GM21529 (cell line): ENCODE measurements around the gene PLXNA2.

ENCODE experiments used
- ATAC-seq: cut with Tn5 transposase; IDR thresholded peaks from one replicate; pipeline ENCODE4 v1.9.1; 2021; ENCODE audit not compliant: unreplicated experiment

Gene PLXNA2

DNA sequence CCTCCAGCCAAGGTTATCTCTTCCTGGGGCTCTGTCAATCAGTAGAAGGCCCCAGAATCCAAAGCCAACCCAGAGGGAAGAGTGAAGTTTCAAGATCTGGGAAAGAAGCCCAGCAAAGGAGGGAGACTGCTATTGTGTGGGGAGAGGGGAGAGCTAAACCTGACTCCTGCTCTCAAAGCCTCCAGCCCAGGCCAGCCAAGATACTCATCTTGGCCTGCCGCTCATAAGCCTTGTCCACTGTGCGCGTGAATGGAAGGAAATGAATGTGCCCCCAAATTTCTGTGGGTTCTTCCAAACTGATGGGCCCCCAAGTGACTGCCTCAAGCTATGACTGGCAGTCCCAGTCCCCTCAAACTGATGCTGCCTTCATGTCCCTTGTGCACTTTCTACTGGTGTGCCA, 2.0 kb downstream of the PLXNA2 start:
- no peak for ATAC-seq

DNA sequence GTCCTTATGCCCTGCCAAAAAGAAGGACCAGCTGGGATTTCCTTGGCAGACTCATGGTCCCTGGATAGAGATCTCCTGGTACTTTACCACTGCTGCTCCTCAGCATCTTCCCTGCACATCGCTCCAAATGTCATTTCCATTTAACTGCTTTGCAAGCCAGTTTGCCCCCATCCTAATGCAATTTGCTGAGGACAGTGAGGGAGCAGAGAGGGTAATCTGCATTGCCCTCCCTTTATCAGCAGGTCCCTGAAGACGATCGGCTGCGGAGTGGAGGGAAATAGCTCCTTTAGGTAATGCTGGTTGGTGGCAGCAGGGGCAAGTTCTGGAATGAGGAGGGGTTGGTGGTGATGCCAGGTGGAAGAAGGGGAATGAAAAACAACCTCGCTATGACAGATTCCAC, 2.7 kb downstream of the PLXNA2 start:
- ATAC-seq: no peak

DNA sequence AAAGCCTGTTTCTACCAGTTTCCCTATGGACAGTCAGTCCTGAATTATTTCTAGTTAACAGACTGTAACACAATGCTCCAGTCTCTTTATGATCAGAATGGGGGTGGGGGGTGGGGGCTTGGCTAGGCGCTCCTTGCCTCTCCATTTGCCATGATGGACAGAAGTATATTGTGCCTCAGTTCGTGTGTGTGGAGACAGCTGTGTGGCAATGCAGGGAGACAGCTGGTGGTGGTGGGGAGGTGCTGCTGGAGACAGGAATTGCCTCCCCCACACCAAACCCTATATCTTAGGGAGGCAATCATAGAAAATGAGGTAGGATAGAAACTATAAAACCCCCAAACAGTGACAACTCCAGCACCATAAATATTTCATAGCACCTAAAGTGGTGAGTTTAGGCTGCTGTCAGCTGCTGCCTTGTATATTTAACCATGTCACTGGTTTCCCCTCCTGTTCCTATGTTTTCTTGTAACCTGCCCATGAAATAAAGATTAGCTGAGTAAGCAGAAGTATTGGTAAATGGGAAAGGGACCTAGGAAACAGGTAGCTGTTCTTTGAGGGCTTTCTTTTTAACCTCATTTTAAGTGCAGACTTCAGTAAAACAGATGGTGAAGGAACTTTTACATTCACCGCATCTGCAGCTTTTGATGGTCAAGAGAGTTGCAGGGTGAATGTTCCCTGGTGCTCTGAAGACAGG, 3.4 kb downstream of the PLXNA2 start:
- ATAC-seq: no peak

DNA sequence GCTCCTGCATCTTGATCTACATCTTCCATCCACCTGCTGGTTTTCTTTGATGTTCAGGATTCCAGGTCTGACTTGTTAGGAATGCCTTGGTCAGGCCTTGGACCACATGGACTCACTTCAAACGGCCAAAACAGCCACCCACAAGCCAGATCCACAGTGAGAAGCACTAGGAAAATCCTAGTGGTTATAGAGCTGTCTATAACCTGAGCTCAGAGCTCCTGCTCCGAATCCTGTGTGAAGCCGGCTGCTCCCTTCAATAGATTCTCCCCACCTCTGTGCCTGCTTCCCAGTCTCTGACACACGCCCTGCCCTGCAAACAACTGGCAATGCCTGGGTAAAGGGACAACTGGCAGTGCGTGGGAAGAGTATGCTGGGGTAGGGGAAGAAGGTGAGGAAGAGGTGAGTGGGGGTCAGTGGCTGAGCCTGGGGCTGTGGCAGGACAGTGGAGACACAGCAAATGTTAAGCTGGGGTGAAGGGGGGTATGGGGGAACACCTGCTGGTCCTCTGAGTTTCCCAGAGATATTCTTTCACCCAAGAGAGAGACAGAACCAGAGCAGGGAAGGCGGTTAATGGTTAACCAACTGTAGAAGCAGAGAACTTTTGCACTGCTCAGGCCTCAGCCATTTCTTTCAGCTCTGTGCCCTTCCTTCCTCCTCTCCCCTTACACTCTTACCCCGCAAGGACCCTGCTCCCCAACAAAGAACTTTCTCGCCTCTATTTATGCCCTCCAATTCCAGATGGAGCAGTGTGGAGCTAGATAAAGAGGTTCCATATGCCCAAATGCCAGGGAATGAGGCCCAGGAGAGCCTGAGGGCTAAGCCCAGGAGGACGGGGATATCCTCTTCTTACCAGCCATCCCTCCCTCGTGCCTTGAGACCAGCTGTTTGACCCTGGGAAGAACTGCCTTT, 4.5 kb downstream of the PLXNA2 start:
- ATAC-seq: no peak

DNA sequence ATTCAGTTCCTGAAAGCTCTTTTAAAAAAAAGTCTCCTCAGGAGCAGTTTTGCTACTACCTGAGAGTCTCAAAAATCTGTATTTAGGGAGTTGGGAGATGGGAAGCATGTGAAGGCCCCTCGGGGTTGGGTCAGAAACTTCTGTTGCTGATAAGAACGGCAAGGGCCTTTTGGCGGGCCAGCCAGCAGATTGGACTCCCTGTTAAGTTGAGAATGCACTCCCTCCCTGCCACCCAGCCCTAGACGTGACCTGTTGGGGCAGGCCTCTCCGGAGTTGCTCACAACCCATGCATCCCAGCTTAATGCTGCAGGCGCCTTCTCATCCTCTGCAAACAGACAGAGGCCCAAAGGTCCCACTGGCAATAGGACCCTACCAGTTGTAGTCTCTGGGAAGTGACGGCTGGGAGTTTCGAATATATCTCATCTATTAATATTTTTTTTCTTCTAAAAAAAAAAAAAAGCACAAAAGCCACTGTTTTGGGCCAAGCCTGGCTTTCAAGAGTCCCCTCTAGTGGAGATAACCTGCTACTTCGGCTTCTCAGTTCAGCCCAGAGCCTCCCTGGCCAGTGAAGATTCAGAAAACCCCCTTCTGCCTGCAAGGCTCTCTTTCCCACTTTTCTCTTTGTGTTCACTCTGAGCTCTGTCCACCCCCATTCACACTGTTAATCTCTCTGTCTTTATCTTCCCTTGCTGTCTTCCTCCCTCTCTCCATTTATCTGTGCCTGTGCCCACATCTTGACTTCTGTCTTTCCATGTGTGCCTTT, 5.3 kb downstream of the PLXNA2 start:
- ATAC-seq: no peak

DNA sequence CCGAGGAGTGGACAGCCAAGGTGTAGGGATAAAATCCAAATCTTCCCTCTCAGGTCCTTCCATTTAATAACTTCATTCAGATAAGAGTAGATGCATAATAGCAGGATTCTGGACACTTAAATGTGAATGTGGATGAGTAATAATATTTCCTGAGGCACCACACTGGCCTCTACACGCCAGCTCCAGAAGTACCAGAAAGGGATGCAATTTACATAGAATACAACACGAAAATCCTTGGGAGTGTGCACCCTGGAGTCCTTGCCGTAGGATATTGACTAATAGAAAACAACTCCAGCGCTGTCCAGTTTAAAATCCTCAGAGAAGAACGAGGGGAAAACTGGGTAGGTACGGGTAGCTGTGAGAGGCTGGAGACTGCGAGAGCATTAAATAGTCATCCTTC, 6.9 kb downstream of the PLXNA2 start:
- ATAC-seq: no peak

DNA sequence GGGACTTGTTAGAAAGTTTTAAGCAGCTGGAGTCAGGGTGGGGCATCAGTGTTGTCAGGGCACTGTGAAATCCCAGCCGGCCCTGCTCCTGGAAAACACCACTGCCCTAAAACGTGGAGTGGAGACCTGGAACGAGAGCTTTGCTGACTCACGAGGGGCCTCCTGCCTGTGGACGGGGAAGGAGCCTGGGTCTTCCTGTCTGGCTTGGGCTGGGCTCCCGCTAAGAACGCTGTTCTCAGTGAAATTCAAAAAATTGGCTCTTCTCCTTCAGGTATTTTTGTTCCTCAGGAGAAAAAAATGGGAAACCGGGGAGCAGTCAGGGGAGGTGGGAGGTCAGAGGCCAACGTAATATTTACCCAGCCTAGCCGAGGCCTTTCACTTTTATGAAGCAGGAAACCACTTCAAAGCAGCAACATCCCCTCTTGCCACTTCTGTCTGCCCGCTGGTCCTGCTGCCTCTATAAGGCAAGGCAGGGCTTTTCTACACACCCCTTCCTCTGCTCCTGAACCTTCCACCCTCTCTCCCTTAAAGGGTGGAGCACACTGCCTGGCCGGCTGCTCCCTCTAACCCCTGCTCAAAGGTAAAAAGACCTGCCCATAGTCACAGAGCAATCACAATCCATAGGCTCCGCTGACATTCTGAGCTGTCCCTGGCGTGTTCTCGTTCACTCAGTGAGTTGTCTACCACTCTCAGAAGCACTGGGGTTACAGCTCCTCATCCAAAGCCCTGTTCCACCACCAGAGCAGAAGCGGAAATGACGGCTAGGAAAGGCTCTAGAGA, 8.0 kb downstream of the PLXNA2 start:
- ATAC-seq: peak; percentile 44

DNA sequence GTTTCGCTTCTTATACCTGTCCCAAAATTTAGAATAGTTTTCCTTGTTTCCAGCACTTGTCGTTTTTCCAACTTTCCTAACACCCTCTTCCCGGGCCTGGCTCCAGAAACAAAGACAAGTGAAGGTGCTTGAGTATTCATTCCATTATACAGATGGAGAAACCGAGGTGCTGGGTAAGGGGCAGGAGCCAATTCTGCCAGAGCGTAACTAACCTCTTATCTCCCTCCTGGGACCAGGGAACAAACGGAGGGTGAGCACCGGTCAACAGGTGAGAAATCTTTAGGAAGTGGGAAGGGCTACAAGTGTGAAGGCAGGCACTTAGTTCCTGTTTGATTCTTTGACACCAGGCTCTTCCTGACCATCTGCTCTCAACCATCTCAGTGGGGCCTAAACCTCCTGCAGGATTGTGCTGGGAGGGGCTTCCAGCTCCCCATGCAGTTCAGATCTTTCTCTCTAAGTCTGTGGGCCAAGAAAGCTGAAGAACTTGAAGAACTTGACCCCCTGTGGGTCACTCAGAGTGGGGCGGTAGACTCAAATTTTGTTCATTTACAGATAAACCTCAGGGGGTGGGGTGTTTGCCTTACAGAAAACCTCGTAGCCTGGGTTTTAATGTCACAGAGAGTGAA, 8.7 kb downstream of the PLXNA2 start:
- no peak for ATAC-seq

DNA sequence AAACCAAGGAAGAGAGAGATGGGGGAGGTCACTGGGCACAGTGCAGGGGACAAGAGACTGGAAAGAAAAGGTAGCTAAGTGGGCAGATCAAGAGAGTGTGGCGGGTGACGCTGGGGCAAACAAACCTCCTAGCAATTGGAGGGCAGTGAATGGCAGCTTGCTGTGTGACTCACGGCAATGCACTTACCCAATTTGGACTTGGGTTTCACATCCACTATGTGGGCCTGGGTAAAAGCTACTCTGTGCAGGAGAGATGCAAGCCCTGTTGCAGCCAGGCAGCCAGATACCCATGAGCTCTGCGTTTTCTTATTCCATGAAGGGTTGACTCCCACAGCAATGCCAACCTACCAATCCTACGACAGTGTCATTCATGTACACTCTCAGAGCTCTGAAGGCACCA, 9.5 kb downstream of the PLXNA2 start:
- no peak for ATAC-seq

DNA sequence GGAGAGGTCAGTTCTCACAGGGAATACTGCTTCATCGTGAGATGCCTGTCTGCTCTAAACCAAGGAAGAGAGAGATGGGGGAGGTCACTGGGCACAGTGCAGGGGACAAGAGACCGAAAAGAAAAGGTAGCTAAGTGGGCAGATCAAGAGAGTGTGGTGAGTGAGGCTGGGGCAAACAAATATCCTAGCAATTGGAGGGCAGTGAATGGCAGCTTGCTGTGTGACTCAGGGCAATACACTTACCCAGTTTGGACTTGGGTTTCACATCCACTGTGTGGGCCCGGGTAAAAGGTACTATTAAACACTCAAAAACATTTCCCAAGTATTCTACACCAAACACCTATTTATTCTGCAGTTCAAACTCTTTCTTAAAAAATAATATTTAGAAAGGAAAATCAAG, 10.2 kb downstream of the PLXNA2 start:
- ATAC-seq: no peak

DNA sequence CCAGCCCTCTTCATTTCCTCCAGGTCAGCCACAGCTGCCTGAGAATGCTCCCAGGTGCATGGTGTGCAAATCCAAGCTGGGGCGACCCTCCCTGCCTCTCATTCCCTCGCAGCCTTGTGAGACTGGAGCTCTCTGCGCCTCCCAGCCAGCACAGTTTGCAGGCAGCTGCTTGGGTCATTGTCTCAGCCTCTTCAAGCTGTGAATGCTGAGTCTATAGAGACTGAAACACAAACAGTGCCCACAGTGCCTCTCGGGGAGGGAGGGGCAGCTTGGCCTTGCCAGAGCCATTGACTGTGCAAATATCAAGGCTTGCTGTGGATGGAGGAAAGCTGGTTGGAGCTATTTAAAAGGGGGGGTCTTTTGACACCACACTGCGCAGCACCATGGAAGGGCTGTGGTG, 10.6 kb downstream of the PLXNA2 start:
- no peak for ATAC-seq

DNA sequence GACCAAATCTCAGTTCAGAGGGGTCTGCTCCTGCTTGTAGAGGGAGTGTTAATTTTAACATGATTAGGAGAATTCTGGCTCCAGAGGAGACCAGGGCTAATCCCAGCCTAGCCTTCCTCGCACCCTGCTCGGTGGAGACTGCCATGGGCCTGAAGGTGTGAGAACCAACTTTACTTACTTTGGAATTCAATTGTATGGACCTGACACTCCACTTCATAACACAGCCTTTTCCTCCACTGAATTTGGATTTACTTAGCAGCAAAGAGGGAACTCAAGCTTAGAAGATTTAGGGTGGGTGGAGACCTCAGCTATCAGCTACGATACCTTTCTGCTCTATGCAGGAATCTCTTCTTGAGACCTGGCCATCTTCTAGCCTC, 11.5 kb downstream of the PLXNA2 start:
- ATAC-seq: no peak

DNA sequence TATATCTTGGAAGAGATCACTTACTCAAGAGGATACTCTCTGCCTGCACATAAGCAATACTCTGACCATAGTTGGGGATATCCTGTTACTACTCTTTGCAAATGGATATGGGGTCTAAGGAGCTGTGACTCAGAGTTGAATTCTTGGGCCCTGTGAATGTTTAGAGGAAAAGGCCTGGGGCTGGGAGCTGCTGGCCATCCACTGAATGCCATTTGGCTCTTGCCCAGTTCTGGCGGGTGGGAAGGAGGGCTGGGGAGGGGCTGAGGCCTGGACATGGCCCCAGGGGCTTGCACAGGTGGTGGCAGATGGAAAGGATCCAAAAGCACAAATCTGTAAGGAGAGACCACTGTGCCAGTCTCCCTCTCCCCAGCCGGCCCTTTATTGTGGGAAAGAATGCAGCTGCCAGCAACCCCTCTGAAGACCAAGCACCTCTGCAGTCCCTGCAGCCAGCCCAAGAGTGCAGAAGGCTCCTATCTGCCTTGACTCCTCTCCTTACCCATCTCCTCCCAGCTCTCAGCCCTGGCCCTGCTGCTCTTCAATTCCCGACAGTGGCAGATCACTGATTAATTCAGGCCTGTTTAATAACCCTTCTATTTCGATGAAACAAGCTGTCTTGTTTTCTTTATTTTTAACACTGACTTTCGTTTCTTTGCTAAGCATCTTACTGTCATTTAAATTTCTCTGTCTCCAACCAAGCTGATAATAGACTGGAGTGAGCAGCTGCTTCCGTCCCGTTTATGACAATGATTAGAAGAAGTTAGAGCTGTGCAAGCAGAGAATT, 12.1 kb downstream of the PLXNA2 start:
- no peak for ATAC-seq

DNA sequence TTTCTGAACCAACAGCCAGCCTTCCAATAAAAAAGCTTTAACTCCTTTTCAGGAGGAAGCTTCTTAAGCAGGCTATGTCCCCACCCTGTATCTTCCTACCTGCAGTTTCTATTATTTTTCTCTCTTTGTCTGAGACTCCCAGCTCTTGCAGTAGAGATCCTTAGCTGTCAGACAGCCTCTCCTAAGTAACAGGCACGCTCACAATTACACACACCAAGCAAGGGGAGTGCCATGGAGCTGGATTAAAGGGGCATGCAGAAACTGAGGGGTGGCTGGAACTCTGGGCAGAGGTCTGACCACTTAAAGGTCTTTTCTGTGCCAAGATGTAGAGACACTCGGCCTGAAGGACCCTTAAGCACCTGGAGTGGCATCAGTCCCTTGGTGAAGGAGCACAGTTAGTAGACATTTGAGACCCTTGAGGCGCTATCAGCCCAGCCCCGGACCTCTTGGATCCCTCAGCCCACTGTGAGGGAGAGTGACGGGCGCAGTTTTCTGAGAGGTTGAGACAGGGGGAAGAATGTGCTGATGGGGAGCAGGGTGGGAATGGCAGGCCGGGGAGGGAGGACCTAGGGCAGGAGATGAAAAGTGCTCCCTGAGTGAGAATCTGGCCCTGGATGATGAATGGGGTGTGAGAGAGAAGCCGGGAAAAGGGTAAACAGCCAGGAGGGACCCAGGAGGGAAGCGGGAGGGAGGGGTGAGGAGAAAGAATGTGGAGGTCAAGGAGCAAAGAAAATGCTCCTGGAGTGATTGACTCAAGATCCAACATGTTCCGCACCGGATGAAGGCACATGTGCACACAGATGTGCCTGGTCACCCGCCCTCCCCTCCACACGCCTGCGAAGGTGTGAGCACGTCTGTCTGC, 13.3 kb downstream of the PLXNA2 start:
- ATAC-seq: no peak

DNA sequence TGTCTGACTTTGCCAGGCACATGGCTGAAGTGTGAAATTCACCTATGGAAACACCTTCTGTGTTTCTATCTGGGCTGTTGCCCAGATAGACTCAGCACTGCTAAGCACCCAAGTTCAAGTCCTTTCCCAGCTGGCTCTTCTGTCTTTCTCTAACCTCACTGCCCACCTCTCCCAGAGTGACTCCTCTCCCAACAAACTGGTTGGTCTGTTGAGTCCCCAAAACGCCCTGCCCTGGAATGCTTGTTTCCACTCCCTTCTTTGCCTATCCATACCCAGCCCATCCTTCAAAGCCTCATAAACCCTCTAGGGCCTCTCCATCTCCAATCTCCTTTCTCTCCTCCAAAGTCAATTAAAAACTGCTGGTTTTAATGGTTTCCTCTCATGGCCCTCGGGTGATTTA, 15.6 kb downstream of the PLXNA2 start:
- no peak for ATAC-seq

DNA sequence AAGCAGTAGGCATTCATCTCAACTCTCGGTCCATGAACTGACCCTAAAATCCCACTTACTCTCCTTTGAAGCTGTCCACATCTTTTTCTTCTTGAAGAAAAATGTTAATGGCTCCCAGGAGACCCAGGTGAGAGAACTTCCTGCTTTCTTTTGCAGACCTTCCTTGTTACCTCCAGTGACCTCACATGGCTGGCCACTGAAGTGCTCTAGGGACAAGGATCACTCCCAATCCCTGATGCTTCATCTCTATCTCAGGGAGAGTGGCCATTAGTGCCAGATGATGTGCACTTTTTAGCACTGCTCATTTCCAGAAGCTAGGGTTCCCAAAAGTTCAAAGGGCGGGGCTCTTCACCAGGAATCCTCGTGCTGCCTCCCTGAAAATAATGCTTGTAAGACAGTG, 16.2 kb downstream of the PLXNA2 start:
- no peak for ATAC-seq

DNA sequence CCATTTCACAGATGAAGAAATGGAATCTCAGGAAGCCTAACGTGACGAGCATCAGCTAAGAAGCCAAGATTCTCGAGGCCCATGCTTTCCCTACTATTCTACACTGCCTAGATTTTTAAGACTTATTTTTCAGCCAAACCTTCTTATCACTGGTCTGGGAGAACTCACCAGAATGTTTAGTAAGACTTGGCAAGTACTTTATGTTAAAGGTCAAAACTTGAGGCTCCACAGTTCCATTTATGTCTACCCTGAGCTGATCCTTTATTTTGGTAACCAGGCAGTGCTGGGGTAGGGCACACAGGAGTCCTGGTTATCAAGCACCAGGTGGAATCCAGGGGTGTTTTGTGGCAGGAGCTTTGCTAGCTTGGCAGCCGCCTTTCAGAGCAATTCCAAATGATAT, 16.8 kb downstream of the PLXNA2 start:
- no peak for ATAC-seq

DNA sequence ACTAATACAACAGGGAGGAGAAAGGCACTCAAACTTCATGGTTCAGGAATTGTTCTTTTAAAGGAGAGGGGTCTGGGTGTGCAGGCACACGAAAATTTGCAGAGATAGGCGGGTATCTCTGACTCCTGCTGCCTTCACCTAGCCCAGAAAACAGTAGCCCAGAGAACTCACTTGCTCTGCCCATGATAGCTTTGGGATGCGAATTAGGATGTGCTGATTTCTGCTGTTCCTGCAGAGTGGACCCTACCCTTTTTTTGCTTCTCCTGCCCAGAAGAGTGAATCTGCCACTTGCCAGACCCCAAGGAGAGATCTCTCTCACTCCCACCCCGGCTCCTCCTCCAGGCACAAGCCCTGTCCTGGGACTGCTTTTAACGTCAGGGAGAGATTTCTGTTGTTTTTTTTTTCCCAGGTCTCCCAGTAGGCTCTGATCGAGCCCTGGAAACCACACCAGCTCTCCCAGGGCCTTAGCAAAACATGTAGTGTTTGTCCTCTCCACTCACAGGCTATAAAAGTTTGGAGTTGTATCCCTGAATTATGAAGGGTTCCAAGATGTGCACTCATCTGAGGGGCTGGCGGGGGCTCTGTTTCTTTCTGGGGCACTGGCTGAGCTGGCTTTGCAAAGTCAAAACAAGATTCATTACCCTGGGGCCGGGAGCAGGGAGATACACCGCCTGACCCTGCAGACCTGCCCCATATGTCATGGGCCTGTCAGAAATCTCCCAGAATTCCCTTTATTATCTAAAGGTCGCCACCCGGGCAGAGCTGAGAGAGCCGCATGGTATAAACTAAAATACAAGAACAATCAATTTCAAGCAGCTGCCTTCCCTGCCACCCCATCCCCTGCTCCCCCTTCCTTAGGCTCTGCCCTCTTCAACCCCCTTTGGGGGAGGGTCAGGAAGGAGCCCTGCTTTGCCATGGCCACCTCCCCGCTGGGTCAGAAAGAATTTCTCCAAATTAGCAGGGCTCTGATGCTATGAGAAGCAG, 17.9 kb downstream of the PLXNA2 start:
- no peak for ATAC-seq
